NCI-H774 (cell line): ENCODE results near the gene BSX.

Experiments
- DNase-seq: peaks from one replicate; lab custom pipeline; 2025; lab: John Stamatoyannopoulos, UW

BSX gene

DNA sequence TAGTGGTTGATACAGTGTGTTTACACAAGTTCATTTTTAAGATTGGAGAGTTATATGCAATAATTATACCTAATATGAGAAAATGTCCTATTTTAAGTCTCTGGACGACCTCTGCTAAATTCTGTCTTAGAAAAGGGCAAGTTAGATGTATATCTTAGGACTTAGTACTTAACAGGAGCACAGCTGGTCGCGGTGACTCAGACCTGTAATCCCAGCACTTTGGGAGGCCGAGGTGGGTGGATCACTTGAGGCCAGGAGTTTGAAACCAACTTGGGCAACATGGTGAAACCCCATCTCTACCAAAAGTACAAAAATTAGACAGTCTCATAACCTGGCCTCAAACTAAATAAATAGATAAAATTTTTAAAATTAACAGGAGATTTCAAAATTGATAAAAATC lies 27.2 kb downstream of the BSX start:
- no peak for DNase-seq

DNA sequence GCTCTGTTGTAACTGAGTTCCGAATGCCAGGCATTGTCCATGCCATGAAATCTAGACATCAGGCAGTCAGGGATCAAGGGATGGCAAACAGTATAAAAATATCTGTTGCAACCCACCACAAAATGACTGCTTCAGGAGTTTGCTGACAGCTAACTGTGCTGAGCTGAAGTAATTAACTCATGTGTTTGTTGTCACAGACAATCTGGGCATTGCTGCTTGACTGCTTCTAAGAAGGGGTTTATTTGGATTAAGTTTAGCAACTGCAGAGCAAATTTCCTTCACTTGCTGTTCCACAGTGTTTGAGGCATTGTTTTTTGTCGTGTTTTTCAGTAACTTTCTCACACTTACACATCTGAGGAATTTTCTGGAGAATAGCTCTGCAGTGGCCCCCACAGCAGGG lies 30.4 kb downstream of the BSX start:
- no peak for DNase-seq

DNA sequence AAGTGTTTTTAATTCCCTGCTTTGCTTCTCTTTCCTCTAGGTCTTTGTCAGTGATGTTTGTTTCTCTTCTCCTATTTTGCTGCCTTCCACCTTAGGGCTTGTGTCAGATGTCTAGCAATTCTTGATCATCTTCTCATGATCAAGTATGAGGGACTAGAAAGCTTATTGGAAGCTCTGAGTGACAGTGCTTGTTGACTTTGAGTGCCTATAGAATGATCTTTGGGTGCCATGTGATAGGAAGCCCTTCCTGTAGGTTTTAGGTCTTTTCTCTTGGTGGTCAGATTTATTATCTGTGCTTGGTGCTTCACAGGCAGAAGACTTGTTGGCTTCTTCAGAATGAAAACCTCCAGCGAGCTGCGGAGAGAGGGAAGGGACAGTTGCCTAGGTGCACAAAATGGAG lies 43.1 kb downstream of the BSX start:
- DNase-seq = no peak

DNA sequence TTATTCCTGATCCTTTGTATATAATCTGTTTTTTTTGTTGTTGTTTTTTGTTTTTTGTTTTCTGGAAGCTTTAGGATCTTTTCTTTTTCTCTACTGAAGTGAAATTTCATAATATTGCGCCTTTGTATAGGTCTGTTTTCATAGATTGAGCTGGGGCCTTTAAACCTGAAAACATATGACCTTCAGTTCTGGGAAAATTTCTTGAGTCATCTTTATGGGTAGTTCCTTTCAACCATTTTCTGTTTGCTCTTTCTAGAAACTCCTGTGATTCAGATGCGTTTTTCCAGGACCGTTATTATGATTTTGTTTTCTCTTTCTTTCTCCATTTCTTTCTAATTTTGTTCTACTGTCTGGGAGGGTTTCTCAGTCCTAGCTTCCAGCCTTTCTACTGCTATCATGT lies 43.7 kb downstream of the BSX start:
- no peak for DNase-seq

DNA sequence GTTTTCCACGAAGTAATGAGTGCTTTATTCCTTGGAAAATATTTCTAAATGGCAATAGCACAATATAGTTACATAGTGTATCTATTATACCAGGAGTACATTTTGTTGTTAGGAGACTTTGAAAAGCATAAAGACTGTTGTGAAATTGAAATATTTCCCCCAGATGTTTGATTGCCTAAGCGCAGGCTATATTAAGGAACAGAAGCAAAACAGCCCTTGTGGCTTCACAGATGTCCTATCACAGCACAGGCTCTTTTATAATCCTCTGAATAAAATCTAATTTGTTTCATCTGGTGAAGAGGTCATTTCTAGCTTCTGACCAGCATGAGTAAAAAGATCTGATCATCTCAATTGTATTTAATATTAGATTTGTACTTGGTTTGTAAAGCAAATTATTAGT lies 48.2 kb downstream of the BSX start:
- no peak for DNase-seq

DNA sequence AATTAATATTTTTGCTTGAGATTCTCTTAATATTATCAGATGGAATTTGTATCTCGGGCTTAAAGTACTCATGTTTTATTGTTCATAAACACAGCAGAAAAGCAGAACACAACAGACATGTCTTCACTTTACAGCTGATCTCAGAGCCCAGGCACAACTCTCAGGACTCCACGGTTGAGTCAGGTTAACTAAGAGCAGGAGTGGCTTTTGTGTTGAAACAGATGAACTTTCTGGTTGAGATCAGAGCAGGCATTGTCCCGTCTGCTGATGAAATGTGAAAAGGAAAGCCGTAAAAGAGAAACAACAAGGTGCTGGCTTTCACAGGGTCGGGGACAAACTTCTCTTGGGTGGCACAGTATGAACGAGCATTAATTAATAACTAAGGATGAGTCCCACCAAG lies 50.1 kb downstream of the BSX start:
- no peak for DNase-seq
